G401 (cell line): ENCODE results near the gene PHPT1. TPM values are rescaled to one million over a fixed set of nuclear protein-coding genes. Genes with fewer than 3 reads are reported as not detected.
"Not testable (repeated sequence)": the region's sequence is repeated elsewhere in the genome, so short reads cannot be mapped to it uniquely, and the experiment has no call there.

ENCODE experiments used
- DNase-seq: peaks from one replicate; pipeline ENCODE4 v3.0.0-alpha.2; 2015; ENCODE audit warnings: low spot score
- in situ Hi-C: cut with HindIII; loops from 2 replicates; pipeline ENCODE4 v1.10.0; 2016; ENCODE audit warnings: low sequenced_read_pairs, mixed read lengths
- total RNA-seq: library from RNA; depleted of rRNA; stranded (reverse); fragments of >200 nt; shearing (Covaris generic); gene quantifications from 2 replicates; pipeline ENCODE4 v1.2.3, GENCODE V29; 2014

Gene PHPT1
- total RNA-seq, 1 experiment from 2014 or later, result 139 TPM

GRCh38 chr9:136835162-136835931 lies 13.9 kb upstream of the PHPT1 start:
- in situ Hi-C loops, result no loop called here
- DNase-seq, result no peak

- in situ Hi-C loops, result no loop called here
- DNase-seq, result no peak
These were observed 13.0 kb upstream of the PHPT1 start for GRCh38 chr9:136835932-136836904.

DNA sequence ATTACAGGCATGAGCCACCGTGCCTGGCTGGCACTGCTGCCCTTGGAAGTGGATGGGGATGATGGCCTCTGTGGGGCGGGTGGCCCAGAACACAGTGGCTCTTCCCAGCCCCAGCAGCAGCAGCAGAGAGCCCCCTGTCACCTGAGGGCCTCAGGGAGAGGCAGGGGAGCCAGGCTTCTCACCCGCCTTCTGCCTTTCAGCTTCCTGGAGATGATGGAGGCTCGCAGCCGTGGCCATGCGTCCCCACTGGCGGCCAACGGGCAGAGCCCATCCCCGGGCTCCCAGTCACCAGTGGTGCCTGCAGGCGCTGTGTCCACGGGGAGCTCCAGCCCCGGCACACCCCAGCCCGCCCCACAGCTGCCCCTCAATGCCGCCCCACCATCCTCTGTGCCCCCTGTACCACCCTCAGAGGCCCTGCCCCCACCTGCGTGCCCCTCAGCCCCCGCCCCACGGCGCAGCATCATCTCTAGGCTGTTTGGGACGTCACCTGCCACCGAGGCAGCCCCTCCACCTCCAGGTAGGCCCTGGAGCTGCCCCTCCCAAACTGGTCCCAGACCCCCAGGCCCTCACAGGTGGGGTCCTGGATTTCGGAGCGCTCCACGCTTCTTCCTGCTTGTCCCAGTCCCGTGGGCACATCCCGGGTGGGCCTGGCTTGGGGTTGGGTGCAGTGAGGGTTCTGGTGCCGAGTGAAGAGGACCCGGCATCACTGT lies 11.9 kb upstream of the PHPT1 start:
- in situ Hi-C loops, result no loop called here
- DNase-seq, result no peak

DNA sequence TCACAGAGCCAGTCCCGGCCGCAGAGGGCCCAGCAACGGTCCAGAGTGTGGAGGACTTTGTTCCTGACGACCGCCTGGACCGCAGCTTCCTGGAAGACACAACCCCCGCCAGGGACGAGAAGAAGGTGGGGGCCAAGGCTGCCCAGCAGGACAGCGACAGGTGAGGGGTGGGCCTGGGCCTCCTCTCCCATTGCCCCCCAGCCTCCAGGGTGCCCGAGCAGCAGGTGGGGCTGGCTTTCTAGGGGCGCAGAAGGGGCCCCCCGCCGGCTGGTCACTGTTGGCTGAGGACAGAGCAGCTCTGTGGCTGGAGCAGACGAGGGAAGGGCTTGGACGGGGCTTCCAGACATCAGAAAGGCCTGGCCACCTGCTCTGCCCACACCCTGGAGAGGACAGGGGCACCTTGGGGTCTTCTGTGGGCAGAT lies 11.3 kb upstream of the PHPT1 start:
- DNase-seq, in situ Hi-C loops: not testable (repeated sequence)

DNA sequence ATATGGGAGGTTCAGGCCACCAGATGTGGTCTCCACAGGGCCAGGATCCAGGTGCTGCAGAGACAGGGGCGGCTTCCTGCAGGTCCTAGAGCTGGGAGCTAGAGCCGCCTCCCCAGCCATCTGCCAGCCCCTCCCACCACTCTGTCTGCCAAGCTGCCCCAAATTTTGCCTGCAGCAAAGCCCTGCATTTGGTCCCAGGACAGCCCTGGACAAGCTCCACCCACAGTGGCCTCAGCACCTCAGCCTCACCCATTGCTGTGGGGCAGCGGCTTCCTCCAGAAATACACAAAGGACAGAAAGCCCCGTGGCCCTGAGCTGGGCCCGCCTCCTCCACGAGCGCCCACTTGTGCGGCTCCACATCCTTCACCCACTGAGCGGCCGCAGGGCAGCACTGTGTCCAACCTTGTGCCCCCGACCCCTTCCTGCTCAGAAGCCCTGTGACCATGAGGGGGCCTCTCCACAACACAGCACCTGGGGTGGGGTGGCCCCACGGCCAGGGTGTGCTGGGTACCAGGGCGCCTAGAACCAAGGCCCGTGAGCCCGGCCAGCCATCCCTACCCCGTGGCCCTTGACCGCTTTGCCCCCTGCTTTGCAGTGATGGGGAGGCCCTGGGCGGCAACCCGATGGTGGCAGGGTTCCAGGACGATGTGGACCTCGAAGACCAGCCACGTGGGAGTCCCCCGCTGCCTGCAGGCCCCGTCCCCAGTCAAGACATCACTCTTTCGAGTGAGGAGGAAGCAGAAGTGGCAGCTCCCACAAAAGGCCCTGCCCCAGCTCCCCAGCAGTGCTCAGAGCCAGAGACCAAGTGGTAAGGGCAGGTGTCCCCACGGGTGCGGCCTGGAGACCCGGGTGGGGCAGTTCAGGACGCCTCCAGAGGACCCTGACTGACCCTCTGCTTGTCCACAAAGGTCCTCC lies 10.6 kb upstream of the PHPT1 start:
- DNase-seq, result peak; percentile 52
- in situ Hi-C loops, result no loop called here

- no peak for DNase-seq
- in situ Hi-C loops, result no loop called here
These were observed 9.7 kb upstream of the PHPT1 start for GRCh38 chr9:136839229-136840139.

DNA sequence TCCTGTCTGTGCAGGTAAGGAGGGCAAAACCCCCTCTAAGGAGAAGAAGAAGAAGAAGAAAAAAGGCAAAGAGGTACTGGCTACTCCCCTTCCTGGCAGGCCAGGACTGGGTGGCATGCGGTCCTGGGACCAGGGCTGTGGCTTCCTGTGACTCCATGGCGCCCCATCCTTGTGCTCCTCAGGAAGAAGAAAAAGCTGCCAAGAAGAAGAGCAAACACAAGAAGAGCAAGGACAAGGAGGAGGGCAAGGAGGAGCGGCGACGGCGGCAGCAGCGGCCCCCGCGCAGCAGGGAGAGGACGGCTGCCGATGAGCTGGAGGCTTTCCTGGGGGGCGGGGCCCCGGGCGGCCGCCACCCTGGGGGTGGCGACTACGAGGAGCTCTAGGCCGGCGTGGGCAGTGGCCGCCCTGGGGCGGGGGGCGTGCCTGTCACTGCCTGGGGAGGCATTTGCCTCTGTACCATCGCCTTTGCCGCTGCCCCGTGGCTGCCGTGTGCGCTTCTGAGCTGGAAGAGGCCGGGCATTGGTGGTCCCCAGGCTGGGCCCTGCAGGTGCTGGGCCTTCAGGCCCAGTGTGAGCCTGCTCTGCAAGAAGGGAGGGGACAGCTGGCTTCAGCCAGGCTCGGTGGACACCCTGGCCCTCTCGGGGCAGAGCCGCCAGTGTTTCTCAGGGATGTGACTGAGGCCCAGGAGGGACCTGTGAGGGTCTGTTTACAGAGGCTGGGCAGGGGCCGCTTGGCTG lies 8.9 kb upstream of the PHPT1 start:
- no peak for DNase-seq
- in situ Hi-C loops, result no loop called here

- DNase-seq, result peak; percentile 76
- in situ Hi-C loops, result no loop called here
These were observed 8.1 kb upstream of the PHPT1 start for GRCh38 chr9:136840877-136841645.

- in situ Hi-C loops, result not testable (repeated sequence)
- DNase-seq, result peak; percentile 96
These were observed 7.4 kb upstream of the PHPT1 start for GRCh38 chr9:136841646-136842379.

GRCh38 chr9:136842380-136842948 lies 6.7 kb upstream of the PHPT1 start, which contains the start of gene AJM1:
Gene AJM1 (plus strand): TSS chr9:136842478. CDS start chr9:136844415, 1,937 bp downstream.
- in situ Hi-C loops, result not testable (repeated sequence)
- DNase-seq, result peak; percentile 92

GRCh38 chr9:136843159-136843800 lies 5.9 kb upstream of the PHPT1 start:
- DNase-seq, in situ Hi-C loops: not testable (repeated sequence)

DNA sequence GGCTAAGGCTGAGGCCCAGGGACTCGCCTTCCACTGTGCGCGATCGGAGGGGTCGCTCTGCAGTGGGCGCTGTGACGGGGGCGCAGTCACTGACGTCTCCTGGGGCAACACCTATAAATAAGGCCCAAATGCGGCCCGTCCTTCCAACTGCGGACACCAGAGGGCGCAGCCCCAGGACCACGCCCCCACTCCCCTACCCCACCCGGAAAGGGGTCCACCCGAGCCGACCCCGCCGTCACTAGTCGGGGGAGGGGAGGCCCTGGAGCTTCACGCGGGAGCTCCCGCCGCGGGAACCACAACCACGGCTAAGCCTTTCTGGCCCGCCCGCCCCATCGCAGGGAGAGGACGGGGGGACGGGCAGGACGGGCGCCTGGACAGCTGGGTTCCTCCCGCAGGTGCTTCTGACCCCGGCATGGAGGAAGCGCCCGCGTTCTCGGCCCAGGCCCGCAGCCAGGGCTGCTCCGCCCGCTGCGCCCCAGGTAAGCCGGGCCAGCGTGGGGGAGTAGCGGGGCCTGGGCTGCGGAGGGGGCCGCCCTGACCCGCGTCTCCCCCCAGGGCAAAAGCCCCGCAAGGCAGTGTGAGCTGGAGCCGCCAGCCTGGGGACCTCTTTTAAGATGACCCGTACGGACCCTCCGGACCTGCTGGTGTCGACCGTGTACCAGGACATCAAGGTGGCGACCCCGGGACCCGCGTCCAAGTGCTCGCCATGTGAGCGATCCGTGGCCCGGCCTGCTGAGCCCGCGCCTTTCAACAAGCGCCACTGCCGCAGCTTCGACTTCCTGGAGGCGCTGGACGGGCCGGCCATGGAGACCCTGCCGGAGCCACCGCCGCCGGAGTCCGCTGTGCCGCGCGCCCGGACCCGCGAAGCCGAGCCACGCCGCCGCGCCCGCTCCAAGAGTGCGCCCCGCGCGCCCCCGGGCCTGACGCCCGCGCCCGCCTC lies 5.1 kb upstream of the PHPT1 start:
- DNase-seq, in situ Hi-C loops: not testable (repeated sequence)

DNA sequence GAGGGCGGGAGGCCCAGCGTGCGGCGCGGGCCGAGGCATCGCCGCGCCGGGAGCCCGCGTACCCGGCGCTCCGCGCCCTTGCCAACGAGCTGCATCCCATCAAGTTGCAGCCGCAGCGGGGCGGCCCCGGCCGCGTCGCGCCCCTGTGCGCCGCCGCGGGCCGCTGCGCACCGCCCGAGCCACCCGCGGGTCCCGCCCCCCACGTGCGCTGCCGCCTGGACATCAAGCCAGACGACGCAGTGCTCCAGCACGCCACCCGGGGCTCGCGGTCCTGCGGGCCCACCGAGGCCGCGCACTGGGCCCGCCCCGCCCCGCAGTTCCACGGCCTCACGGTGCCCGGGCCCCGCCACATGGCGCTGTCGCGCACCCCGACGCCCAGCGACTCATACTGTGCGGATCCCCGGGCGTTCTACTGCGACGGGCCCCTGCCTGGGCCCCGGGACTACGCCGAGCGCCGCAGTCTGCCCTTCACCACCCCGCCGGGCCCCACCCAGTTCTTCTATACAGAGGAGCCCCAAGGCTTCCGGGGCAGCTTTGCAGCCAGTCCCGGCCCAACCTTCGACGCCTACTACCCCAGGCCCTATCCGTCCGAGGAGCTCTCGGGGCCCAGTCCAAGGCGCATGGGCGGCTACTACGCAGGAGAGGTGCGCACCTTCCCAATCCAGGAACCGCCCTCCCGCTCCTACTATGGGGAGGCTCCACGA lies 4.3 kb upstream of the PHPT1 start:
- DNase-seq, result no peak
- in situ Hi-C loops, result no loop called here
